GM23248 (cell line): ENCODE measurements around the gene WNT2. TPM values are rescaled to one million over a fixed set of nuclear protein-coding genes. Genes with fewer than 3 reads are reported as not detected.

Source experiments
- DNase-seq: peaks from one replicate; pipeline ENCODE4 v3.0.0-alpha.2; 2015
- H2AFZ ChIP-seq: fragments of 200-600 bp; sonication (generic); 2 replicates; pipeline ENCODE4 v1.6.1; 2016; ENCODE audit warnings: antibody characterized with exemption
- H3F3A ChIP-seq: fragments of 200-600 bp; sonication (generic); 2 replicates; pipeline ENCODE4 v1.6.1; 2016; ENCODE audit warnings: mild to moderate bottlenecking, antibody characterized with exemption, mixed run types; ENCODE audit not compliant: insufficient read depth
- H3K27ac ChIP-seq: fragments of 200-600 bp; sonication (generic); 2 replicates; pipeline ENCODE4 v1.5.1; 2016; ENCODE audit warnings: mild to moderate bottlenecking
- H3K27me3 ChIP-seq: fragments of 200-600 bp; sonication (generic); replicated peaks from 2 replicates; pipeline ENCODE4 v1.6.1; 2016; ENCODE audit warnings: mild to moderate bottlenecking; ENCODE audit not compliant: insufficient read depth
- H3K36me3 ChIP-seq: fragments of 200-600 bp; sonication (generic); 2 replicates; pipeline ENCODE4 v1.6.1; 2016; ENCODE audit warnings: low read depth, mild to moderate bottlenecking
- H3K4me1 ChIP-seq: fragments of 200-600 bp; sonication (generic); 2 replicates; pipeline ENCODE4 v1.6.1; 2016; ENCODE audit warnings: mild to moderate bottlenecking; ENCODE audit not compliant: insufficient read depth
- H3K4me2 ChIP-seq: fragments of 200-600 bp; sonication (generic); one replicate; pipeline ENCODE4 v1.6.1; 2016; ENCODE audit warnings: mild to moderate bottlenecking; ENCODE audit not compliant: unreplicated experiment
- H3K4me3 ChIP-seq: fragments of 200-600 bp; sonication (generic); 2 replicates; pipeline ENCODE4 v1.5.1; 2016; ENCODE audit warnings: mild to moderate bottlenecking
- H3K79me2 ChIP-seq: fragments of 200-600 bp; sonication (generic); 2 replicates; pipeline ENCODE4 v1.6.1; 2016; ENCODE audit warnings: mild to moderate bottlenecking; ENCODE audit not compliant: insufficient read depth
- H3K9ac ChIP-seq: fragments of 200-600 bp; sonication (generic); 2 replicates; pipeline ENCODE4 v1.6.1; 2016; ENCODE audit warnings: mild to moderate bottlenecking
- H3K9me2 ChIP-seq: fragments of 200-600 bp; sonication (generic); 2 replicates; pipeline ENCODE4 v1.6.1; 2016; ENCODE audit warnings: mixed run types, mild to moderate bottlenecking, moderate library complexity; ENCODE audit not compliant: insufficient read depth
- H3K9me3 ChIP-seq: fragments of 200-600 bp; sonication (generic); one replicate; pipeline ENCODE4 v1.6.1; 2017; ENCODE audit warnings: low read depth
- H4K20me1 ChIP-seq: fragments of 200-600 bp; sonication (generic); 2 replicates; pipeline ENCODE4 v1.6.0; 2016; ENCODE audit not compliant: insufficient read depth
- EZH2 ChIP-seq: fragments of 200-600 bp; sonication (generic); IDR thresholded peaks from 2 replicates; pipeline ENCODE4 v1.6.1; 2018; ENCODE audit warnings: antibody characterized with exemption, mild to moderate bottlenecking; ENCODE audit not compliant: insufficient read depth, poor library complexity, severe bottlenecking
- EZH2phosphoT487 ChIP-seq: fragments of 200-600 bp; sonication (generic); IDR thresholded peaks from 2 replicates; pipeline ENCODE4 v1.6.1; 2018; ENCODE audit warnings: antibody characterized with exemption, moderate library complexity, mild to moderate bottlenecking, low read depth; ENCODE audit not compliant: insufficient read depth
- WGBS, 2 experiments: methylation state at CpG; one replicate each; pipeline ENCODE4 v1.1.6; 2015 to 2017; ENCODE audit warnings: low lambda C conversion rate in 2 of 2, low coverage in 1 of 2; ENCODE audit errors: missing lambda C conversion rate in 2 of 2; 5-methylcytosine and 5-hydroxymethylcytosine counted together
- in situ Hi-C: fragments of 300-500 bp; cut with MboI; formaldehyde crosslinking; loops from 2 replicates; pipeline ENCODE4 v1.15.0; 2020
- polyA plus RNA-seq: library from polyadenylated mRNA; unstranded; fragments of >200 nt; fragmentation: Nextera tagmentation; extraction: Ambion mirVana; gene quantifications from 2 replicates; pipeline ENCODE4 v1.2.1, GENCODE V29; 2016
- total RNA-seq: library from RNA; depleted of rRNA; stranded (reverse); fragments of >200 nt; shearing (Covaris generic); gene quantifications from 2 replicates; pipeline ENCODE4 v1.2.3, GENCODE V29; 2014

Gene WNT2
- total and polyA plus RNA-seq, 2 experiments from 2014 or later: 1.3 to 2.8 TPM

GRCh38 chr7:117238937-117239336 lies 83.9 kb downstream of the WNT2 start:
- Histone ChIP-seq H3F3A (no peaks in the 10 kb centered on the region), H3K9me3 (no peaks in the 10 kb centered on the region), H3K27ac (no peak overlapping the region), H3K9ac (no peak overlapping the region), H4K20me1 (no peaks in the 10 kb centered on the region), H3K36me3 (no peaks in the 10 kb centered on the region), H3K79me2 (no peaks in the 10 kb centered on the region), H3K4me3 (no peak overlapping the region), H3K9me2 (no peaks in the 10 kb centered on the region), H3K4me2 (no peak overlapping the region), H3K27me3 (no peaks in the 10 kb centered on the region), H2AFZ (no peak overlapping the region), H3K4me1 (no peaks in the 10 kb centered on the region)
- no peak for DNase-seq
- in situ Hi-C loops: no loop called here
- TF ChIP-seq EZH2 (no peak), EZH2phosphoT487 (no peak)
- WGBS, 2 experiments: 66 to 71% methylated on average over 7 of the region's 7 CpGs

DNA sequence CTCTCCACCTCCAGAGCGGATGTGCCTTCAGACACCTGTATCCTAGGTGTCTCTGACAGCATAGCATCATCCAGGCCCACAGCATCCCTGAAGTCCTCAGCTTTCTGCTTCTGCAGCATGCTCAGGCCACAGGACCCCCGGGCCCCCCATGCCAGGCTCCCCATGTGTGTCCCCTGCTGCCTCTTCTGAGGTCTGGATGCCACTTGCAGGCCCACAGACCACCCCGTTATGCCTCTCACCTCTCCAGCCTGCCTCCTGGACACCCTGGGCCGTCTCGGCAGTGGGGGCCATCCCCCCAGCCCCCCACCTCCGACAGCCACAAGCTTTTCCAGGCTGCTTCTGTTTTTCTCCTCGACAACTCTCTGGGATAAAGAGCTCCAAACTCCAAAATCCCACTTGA lies 84.4 kb downstream of the WNT2 start:
- H3K4me2 ChIP-seq: no peak overlapping the region
- H3K36me3 ChIP-seq: no peaks in the 10 kb centered on the region
- H3K9ac ChIP-seq: no peak overlapping the region
- H3F3A ChIP-seq: no peaks in the 10 kb centered on the region
- WGBS, 2 experiments: 74 to 79% methylated on average over 6 to 7 of the region's 7 CpGs
- no peaks in the 10 kb centered on the region for H3K4me1 ChIP-seq
- H3K4me3 ChIP-seq: no peak overlapping the region
- TF ChIP-seq EZH2 (no peak), EZH2phosphoT487 (no peak)
- DNase-seq: no peak
- in situ Hi-C loops: no loop called here
- no peaks in the 10 kb centered on the region for H3K9me3 ChIP-seq
- H3K79me2 ChIP-seq: no peaks in the 10 kb centered on the region
- no peaks in the 10 kb centered on the region for H3K27me3 ChIP-seq
- H2AFZ ChIP-seq: no peak overlapping the region
- no peak overlapping the region for H3K27ac ChIP-seq
- H4K20me1 ChIP-seq: no peaks in the 10 kb centered on the region
- H3K9me2 ChIP-seq: no peaks in the 10 kb centered on the region

GRCh38 chr7:117237646-117238045 lies 85.2 kb downstream of the WNT2 start:
- Histone ChIP-seq H3K36me3 (no peaks in the 10 kb centered on the region), H3K4me1 (no peaks in the 10 kb centered on the region), H3K9me2 (no peaks in the 10 kb centered on the region), H2AFZ (no peak overlapping the region), H3K9me3 (no peaks in the 10 kb centered on the region), H4K20me1 (no peaks in the 10 kb centered on the region), H3K4me3 (no peak overlapping the region), H3K9ac (no peak overlapping the region), H3K27ac (no peak overlapping the region), H3F3A (no peaks in the 10 kb centered on the region), H3K27me3 (no peaks in the 10 kb centered on the region), H3K4me2 (no peak overlapping the region), H3K79me2 (no peaks in the 10 kb centered on the region)
- no peak for DNase-seq
- no peak for TF ChIP-seq EZH2phosphoT487
- no peak for TF ChIP-seq EZH2
- 73 to 77% methylated on average over 5 of the region's 5 CpGs for WGBS, 2 experiments
- in situ Hi-C loops: no loop called here

- no peaks in the 10 kb centered on the region for H3K9me3 ChIP-seq
- H3K4me3 ChIP-seq: no peak overlapping the region
- H3K27ac ChIP-seq: 0 out of 2 replicates have a peak overlapping the region, but pooled peaks have one; percentile 57
- no peaks in the 10 kb centered on the region for H3K9me2 ChIP-seq
- no peaks in the 10 kb centered on the region for H4K20me1 ChIP-seq
- DNase-seq: peak; percentile 15
- H2AFZ ChIP-seq: no peak overlapping the region
- no peak for TF ChIP-seq EZH2
- TF ChIP-seq EZH2phosphoT487: no peak
- 94 to 95% methylated on average over 3 of the region's 3 CpGs for WGBS, 2 experiments
- H3F3A ChIP-seq: peaks cover 18% of the 10 kb centered on the region
- in situ Hi-C loops: no loop called here
- H3K9ac ChIP-seq: no peak overlapping the region
- no peaks in the 10 kb centered on the region for H3K27me3 ChIP-seq
- no peaks in the 10 kb centered on the region for H3K79me2 ChIP-seq
- H3K4me2 ChIP-seq: no peak overlapping the region
- peaks cover 21% of the 10 kb centered on the region for H3K4me1 ChIP-seq
- H3K36me3 ChIP-seq: no peaks in the 10 kb centered on the region
Observed at GRCh38 chr7:117231047-117231359, 91.9 kb downstream of the WNT2 start.
